Skin of body (tissue), 2 donors: ENCODE measurements around the gene METRN. TPM values are rescaled to one million over a fixed set of nuclear protein-coding genes. Genes with fewer than 3 reads are reported as not detected.

Source experiments
- DNase-seq: peaks from one replicate; lab custom pipeline; 2025; lab: John Stamatoyannopoulos, UW
- total RNA-seq: library from RNA; depleted of rRNA; stranded (reverse); fragments of >200 nt; gene quantifications from one replicate; pipeline ENCODE4 v1.2.3, GENCODE V29; 2014

METRN gene
- total RNA-seq, 1 donor from 2014 or later, result 6.2 TPM

DNA sequence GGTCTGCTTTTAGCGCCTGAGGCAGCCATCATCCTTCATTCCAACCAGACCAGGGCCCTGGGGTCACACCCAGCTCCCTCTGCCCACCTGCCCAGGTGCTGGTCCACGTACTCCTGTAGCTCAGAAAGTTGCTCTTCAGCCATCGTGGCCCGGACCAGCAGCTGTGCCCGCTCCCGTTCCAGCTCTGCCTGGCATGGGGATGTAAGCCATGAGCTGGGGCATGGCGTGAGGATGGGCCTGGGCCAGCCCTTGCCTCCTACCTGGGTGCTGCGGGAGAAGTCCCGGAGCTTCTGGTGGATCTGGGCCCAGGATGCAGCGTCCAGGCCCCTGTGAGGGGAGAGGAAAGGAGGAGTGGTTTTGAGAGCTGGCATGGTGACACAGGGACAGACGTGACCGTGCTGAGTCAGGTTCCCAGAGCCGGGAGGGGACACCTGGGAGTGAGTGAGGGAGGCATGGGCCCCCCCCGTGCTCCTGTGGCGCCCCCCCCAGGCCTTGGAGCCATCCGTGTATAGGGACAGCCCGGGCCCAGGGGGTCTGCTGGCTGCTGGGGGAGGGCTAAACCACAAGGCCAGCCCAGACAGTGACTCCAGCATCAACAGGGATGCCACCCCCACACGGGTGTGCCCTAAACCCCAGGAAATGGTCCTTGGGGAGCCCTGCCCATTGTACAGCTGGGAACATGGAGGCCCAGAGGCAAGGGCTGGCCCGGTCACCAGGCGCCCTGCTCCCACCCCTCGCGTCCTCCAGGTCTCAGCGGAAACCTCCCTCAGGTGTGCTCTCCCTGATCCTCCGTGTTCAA, 8.1 kb downstream of the METRN start:
- DNase-seq, result no peak

DNA sequence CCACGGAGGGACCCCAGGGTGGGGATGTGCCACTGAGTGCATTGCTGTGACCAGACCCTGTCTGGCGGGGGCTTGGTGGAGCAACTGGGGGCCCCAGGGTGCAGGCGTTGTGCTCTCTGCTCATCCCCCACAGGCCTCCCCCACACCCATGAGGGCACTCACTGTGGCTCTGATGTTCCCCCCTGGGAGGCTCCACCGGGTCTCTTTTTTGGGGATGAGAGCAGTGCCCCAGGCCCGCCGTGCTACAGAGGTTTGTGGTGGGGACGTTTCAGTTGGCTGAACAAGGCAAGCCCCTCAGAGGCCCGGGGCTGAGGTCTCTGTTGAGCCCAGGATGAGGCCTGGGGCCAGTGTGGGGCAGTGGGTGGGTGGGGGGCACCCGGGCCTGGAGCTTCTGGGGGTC, 8.8 kb downstream of the METRN start:
- DNase-seq, result no peak

DNA sequence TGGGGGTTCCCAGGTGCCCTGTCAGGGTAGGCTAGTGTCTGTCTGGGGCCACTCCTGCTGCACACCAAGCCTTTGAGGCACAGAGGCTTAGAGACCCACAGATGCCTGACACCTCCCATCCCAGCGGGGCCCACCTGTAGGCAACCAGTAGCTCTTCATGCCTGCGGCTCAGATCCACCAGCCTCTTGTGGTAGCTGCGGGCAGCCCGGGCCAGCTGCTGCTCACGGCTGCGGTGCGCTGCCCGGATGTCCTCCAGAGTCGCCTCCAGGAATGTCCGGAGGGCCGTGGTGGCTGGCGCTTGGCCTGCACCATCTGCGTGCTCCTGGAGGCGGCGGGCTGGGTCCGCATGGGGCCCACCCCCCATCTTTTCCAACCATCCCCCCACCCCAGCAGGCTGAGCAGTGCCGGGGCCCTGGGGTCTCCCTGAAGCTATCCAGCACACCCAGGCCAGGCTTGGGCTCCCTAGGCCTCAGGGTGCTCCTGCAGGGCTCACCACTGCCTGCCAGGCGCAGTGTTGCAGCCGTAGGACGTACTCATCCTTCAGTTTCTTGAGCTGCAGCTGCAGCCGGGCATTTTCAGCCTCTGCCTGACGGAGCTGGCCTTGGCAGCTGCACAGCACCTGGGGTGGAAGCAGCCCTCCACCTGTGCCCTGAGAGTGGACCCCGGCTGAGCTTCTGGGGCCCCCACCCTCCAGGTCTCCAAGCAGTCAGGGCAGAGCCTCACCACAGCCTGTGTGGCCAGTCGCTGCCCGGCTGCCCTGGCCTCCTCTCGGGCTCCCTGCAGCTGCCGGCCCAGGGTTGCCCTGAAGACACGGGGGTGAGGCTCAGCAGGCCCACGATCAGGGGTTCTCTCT, 9.5 kb downstream of the METRN start:
- DNase-seq, result no peak

DNA sequence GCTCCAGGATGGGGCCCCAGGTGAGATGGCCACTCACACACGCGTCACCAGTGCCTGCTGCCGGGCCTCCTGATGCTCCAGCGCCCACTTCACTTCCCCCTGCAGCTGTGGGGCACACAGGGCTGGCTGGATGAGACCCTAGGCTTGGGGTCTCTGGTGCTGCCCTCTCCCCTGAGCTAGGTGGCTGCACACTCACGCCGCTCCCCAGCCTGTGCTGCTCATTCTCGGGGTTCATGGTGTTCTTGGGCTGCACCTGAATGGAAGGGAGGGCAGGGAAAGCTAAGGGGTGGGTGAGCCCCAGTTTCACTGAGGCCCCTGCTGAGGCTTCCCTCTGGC, 10.1 kb downstream of the METRN start:
- DNase-seq, result no peak

DNA sequence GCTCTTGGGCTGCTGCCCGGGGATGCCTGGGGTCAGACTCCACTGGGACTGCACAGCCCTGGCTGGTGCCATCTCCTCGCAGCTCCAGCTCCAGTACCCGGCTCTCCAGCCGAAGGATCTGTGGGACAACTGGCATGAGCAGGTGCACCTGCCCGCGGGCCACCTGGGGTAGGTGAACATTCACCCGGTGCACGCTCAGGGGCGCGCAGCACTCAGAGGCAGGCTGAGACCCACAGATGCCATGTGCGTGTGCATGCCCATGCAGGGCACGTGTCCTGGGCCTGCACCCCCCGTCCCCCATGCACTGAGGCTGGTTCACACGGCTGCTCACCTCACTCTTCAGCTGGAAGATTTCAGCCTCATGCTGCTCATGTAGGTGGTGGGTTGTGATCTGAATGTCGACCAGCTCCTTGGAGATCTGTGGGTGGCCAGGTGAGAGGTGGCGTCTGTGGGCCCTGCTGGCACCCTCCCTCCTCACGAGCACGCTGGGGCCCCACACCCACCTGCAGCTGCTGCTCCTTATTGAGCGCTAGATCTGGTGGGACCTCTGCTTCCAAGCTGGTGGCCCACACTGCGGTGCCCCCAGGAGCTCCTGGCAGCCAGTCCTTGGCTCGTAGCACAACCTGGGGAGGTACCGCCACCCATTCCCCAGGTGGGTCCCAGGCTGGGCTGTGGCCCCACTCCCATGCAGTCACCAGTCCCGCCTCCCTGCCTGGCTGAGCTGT, 10.7 kb downstream of the METRN start:
- no peak for DNase-seq

DNA sequence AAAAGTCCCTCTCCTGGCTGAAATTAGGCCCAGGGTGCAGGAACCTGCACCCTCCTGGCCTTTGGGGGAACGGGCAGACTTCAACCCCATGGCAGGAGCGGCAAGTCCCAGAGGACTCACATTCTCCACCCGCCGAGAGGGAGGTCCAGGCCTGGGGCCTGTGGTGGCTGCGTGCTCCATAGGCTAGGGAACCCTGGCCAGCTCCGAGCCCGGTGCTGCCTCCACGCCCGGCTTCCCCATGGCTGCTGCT, 11.2 kb downstream of the METRN start:
- DNase-seq, result no peak

DNA sequence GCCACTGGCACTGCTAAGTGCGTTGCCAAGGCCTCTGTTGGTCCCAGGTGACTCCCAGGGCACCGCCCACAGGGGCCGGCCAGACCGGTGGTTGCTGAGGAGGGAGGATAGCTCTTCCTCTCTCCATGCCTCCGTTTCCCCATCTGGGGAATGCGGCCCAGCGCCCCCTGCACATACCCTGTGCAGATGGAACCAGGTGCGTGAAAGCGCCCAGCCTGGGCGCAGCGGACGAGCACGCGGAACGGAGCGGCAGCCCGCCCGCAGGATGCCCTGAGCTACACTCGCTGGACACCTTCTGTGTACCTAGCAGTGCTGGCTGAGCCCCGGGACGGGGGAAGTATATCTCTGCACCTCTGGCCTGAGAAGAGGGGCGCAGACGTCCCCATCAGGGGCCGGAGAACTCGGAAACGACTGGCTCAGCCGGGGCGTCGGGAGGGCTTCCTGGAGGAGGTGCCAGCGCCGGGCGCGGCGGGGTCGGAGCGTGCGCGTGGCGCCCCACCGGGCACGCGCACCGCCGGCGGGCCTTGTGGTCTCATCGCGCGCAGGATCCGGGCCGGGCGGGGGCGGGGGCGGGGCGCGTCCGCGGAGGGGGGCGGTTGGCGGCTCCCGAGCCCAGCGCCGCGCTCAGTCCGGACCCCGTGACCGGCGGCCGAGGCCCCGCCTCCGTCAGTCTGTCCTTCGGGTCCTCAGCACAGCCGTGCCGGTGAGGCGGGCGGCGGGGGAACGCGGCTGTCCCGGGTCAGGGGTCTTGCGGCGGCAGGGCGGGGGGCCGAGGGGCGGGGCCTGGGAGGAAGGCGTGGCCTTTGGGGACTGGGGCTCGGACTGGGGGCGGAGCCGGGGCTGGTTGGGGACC, 11.7 kb downstream of the METRN start, which contains the start of the genes CCDC78 and HAGHL:
TSS of gene CCDC78 (minus strand) at position 6 of the 853 bp plus-strand sequence. CDS start 76 bp downstream, outside the sequence.
TSS of gene HAGHL (plus strand) at position 669 of the 853 bp plus-strand sequence. CDS start 404 bp downstream, outside the sequence.
- no peak for DNase-seq

DNA sequence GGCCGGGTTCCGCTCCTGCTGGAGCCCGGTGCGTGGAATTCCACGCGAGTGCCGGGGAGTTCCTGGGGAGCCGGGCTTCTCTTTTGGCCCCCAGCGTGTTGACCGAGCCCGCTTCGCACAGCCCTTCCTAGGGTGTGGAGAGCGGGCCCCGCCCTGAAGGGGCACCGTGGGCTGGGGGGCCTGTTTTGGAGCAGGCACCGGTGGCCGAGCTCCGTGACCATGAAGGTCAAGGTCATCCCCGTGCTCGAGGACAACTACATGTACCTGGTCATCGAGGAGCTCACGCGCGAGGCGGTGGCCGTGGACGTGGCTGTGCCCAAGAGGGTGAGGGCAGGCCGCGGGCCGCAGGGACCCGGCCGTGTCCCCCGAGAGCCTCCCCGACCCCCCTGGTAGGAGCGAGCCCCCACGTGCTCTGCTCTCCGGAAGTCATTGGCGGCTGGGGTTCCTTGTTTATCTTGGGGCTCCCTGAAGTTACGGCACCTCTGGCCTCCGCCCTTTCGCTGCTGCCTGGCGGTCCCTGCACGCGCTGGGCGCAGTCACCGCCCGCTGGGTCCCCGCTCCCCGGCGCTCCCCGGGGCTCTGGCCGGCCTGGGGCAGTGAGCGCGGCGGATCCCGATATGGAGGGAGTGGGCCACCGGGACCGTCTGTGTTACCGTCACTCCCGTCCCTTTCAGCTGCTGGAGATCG, 12.5 kb downstream of the METRN start:
- no peak for DNase-seq

DNA sequence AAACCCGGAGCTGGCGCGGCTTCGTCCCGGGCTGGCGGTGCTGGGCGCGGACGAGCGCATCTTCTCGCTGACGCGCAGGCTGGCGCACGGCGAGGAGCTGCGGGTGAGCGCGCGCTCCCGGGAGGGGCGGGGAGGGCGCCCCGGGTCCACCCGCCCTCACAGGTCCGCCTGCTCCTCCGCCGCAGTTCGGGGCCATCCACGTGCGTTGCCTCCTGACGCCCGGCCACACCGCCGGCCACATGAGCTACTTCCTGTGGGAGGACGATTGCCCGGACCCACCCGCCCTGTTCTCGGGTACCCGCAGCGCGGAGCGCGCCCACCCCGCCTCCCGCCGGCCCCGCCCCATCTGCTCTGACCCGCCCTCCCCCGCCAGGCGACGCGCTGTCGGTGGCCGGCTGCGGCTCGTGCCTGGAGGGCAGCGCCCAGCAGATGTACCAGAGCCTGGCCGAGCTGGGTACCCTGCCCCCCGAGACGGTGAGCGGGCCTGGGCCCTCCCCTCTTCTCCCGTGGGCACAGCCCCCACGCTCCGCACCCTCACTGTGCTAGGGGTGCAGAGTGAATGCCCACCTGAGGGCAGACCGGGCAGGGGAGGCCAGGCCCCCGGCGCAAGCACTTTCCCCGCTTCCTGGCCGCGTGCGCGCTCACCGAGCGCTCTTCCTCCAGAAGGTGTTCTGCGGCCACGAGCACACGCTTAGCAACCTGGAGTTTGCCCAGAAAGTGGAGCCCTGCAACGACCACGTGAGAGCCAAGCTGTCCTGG, 13.4 kb downstream of the METRN start:
- DNase-seq, result no peak

DNA sequence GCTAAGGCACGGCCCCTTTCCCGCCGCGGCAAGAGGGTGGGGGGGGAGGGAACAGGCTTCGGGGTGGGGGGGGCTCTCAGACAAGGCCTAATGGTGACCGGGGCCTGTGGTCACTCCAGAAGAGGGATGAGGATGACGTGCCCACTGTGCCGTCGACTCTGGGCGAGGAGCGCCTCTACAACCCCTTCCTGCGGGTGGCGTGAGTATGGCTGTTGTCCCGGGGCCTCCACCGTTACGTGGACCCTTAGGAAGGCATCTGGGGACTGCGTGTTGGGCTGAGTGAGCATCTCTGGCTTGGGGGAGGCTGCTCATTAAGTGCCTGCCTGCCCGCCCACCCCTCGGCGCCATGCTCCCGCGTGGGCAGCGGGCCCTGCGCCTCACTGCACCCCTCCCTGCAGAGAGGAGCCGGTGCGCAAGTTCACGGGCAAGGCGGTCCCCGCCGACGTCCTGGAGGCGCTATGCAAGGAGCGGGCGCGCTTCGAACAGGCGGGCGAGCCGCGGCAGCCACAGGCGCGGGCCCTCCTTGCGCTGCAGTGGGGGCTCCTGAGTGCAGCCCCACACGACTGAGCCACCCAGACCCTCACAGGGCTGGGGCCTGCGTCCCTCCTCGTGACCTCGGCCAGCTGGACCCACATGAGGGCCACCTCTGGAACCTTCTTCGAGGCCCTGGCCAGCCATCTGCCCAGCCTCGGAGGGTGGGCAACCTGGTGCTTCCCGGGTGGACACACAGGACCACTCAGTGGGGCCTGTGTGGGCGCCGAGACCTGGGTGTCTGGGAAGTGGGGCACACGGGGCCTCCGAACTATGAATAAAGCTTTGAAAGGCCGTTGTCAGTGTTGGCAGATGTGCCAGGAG, 14.2 kb downstream of the METRN start:
- no peak for DNase-seq

DNA sequence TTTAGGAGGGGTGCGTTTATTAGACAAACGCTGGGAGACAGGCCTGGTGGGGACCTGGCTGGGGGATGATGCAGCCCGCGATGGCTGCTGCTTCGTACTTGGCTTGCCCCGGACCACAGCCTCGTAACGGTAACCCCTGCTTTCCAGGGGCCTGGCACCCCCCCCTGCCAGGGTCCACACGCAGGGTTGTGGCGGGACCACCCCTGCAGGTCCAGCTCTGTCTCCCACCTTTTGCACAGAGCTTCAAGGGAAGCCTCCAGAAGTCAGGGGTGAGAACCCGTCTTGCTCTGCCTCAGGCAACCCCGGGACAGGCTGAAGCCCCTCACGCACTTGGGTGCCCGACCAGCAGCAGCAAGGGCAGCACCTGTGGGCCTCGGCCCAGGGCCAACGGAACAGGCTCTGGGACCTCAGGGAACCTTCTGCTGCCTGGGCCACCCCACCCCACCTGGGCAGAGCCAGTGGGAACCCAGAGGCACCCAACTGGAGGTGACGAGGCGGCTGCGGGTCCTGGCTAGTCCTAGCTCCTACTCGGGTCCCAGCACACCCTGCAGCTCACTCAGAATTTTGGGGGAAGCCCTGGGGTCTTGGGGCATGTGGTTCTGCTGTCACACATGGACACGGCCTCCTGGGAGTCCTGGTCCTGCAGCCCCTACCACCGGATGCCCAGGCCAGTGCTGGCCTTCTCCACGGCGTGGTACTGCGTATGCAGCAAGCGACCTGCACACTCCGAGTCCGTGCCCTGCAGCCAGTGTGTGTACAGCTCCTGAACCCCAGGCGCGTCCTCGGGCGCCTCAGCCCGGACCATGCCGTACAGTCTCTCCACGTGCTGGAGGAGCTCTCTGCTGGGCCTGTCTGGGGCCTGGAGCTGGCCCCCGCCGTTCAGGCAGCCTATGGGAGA, 15.1 kb downstream of the METRN start:
- no peak for DNase-seq

DNA sequence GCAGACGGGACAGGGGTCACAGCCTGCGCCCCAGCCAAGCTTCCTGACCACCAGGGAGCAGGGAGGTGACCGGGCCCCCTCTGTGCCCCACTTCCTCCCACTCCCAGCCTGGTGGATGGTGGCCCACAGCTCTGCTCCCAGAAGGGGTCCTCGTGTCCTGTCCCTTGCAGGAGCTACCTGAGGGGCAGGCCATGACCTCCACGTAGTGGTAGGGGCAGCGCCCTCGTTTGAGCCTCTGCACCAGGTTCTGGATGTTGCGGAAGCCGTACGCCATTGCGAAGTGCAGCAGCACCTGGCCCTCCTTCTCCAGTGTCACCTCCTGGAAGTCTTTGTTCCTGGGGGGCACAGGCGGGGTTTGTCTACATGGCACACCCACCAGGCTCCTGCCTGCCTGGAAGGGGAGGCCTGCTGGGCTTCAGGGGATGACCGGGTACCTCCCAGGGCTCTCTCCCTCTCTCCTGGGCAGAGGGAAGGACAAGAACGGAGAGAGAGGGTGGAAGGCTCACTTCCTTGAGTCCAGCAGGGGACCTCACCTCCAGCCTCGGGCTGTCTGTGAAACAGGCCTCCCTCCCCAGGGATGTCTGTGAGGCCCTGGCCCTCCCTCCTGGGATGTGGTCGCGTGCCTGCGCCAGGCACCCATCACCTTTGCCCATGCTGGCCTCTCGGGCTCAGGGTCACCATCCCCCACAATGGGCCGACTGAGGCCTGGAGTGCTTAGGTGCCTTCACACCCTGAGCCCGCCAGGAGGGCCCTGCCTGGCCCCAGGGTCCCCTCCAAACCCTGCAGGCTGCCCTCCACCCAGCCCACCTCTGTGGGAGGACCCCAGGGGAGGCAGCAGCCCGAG, 16.0 kb downstream of the METRN start:
- no peak for DNase-seq

DNA sequence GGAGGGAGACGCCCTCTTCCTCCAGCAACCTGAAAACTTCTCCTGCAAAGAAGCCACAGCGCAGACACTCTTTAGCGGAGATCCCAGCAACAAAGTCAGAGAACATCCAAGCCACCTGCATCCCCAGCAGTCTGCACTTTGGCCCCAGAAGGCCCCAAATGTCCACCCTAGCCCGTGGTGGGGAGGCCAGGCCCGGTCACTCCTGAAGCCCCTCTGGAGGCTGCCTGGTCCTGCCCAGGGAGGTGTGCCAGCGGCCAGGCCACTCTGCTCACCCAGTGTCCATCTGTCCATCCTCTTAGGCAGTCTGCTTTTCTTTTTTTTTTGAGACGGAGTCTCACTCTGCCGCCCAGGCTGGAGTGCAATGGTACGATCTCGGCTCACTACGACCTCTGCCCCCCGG, 17.4 kb downstream of the METRN start:
- DNase-seq, result no peak

DNA sequence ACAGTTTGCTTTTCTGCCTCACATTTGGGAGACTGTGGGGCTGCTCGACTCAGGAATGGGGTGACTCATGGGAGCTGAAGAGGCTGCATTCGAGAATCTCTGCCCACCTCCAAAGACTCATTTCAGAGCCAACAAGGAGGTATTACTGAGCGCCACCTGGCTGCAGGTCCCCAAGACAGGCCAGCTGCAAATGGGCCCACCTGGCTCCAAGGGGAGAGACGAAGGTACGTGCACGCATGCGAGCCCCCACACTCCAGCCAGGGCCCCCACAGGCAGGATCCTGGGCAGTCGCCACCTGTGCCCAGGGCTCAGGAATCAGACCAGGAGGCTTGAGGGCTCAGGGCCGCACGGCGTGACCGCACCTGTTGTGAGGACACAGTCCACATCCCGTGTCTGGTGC, 18.0 kb downstream of the METRN start:
- DNase-seq, result no peak

DNA sequence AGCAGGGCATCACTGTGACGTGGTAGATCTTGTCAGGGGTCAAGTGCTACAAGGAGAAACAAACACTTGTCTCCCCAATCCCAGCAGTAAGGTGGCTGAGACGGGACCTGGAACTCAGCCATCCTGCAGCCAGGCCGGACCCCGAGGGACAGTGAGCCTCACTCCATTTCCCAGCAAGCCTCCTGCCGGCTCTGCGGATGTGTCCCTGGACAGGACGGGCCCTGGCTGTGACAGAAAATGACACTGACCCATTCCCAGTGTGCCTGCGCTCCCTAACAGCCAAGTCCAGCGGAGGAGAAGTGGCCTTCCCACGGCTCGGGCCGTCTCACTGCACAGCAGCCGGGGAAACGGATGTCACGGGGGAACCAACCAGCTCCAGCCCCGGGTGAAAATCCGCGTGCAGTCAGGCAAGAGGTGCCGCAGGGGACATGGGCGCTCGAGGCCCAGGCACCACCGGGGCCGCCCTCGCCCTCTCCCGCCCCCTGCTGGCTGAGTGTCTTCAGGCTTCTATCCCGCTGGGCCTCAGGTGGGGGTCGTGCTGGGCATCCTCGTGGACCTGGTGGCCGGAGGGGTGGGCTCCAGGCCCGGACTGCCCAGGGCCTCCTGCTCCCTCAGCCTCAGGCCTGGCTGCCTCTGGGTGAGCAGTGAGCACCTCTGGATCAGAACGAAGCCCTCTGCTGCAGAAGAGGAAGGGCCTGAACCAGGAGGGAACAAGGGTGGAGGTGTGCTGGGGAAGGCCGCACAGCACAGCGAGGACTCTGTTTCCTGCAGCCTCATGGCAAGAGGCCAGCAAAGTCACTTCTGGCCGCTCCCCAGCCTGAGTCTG, 18.7 kb downstream of the METRN start:
- DNase-seq, result no peak
